Dermis lymphatic vessel endothelial cell (primary cell): ENCODE data around the gene LAMTOR3. TPM values are rescaled to one million over a fixed set of nuclear protein-coding genes. Genes with fewer than 3 reads are reported as not detected.

Experiments used
- total RNA-seq: library from RNA; depleted of rRNA; stranded (reverse); fragments of >200 nt; gene quantifications from 2 replicates; pipeline ENCODE4 v1.2.1, GENCODE V29; 2014

LAMTOR3 gene, protein sequence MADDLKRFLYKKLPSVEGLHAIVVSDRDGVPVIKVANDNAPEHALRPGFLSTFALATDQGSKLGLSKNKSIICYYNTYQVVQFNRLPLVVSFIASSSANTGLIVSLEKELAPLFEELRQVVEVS
- total RNA-seq = 32.0 and 34.7 TPM in 2 replicates

GRCh38 chr4:99894161-99894997 lies at the start of gene LAMTOR3:
LAMTOR3 (minus strand) TSS chr4:99894427; CDS start chr4:99893963, 464 bp downstream.

Other genes with a start within 250 kb of the LAMTOR3 start
- under 0.01 TPM in 1 of 2 replicates, not detected in the other for gene C4orf54, start 236.6 kb downstream of the LAMTOR3 start, total RNA-seq
- gene DAPP1, start 77.6 kb downstream of the LAMTOR3 start, total RNA-seq = not detected in 2 replicates
- 56.2 and 75.8 TPM in 2 replicates for gene DNAJB14, start 52.2 kb upstream of the LAMTOR3 start, total RNA-seq
- 193 and 225 TPM in 2 replicates for gene H2AZ1, start 55.8 kb upstream of the LAMTOR3 start, total RNA-seq